ENCODE measurements around the gene WWP2.

Gene WWP2

DNA sequence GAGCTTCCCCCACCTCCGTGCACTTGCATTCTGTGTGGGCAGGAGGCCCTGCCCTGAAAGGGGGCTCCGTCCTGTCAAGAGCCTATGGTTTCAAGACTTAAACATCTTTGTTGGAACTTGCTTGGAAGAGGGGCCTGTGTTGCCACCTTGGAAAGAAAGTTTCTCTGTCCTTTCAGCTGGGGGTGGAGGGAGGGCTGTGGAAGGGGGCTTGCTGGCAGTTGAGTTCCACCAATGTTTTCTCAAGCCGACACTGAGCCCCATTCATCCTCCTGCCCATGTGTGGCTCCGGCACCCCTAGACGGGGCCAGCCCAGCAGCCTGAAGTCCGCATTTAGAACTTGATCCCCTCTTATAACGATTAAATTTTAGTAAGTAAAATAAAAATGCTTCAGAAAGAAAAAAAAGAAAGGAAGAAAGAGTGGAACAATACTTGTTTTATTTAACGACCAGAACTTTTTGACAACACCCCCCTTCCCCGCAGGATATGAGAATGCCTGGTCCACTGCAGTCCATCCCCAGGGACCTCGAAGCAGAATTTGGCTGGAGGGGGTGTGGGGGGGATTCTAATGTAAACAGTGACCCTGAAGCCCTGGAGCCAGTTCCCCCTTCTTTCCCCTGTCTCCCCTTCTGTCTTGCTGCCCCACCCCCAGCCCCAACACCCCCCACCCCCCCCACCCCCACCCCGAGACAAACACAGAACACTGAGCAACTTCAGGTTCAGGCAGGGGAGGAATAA, 162.1 kb downstream of the WWP2 start:
- DNase-seq (ENCODE audit: low read depth in 2 of 2) = no peak

DNA sequence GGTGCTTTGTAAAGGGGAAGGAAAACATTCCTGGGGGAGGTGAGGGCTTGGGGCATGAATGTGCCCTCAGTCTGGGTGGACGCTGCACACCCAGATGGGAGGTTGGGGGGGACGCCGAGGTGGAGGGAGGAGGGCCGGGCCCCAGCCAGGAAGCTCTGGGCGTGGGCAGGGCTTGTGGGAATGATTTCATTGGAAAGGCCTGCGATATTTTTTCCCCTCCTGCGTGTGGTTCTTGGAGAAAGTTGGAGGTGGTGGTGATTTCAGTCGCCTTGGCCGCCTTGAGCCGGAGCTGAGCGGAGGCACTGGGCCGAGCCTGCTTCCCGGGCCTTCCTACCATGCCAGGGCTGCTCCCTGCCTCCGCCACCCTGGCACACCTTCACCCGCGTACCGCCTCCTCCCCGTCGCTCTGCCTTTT, 162.7 kb downstream of the WWP2 start:
- TF ChIP-seq, protein P1, sequence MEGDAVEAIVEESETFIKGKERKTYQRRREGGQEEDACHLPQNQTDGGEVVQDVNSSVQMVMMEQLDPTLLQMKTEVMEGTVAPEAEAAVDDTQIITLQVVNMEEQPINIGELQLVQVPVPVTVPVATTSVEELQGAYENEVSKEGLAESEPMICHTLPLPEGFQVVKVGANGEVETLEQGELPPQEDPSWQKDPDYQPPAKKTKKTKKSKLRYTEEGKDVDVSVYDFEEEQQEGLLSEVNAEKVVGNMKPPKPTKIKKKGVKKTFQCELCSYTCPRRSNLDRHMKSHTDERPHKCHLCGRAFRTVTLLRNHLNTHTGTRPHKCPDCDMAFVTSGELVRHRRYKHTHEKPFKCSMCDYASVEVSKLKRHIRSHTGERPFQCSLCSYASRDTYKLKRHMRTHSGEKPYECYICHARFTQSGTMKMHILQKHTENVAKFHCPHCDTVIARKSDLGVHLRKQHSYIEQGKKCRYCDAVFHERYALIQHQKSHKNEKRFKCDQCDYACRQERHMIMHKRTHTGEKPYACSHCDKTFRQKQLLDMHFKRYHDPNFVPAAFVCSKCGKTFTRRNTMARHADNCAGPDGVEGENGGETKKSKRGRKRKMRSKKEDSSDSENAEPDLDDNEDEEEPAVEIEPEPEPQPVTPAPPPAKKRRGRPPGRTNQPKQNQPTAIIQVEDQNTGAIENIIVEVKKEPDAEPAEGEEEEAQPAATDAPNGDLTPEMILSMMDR (IDR thresholded peaks at IDR 0.05; ENCODE audit: low read depth, low read length) = no peak
- peak overlapping the region in 1 of 2 donors; percentile 39 for H3K4me3 ChIP-seq (replicated peaks in 1 of 2; ENCODE audit: low read depth in 2 of 2, low read length in 2 of 2)
- DNase-seq (ENCODE audit: low read depth in 2 of 2) = peak; percentile 90 to 91

More for the DNA sequence above, 162.1 kb downstream of the WWP2 start:
- TF ChIP-seq, protein P1 (IDR thresholded peaks at IDR 0.05; ENCODE audit: low read depth, low read length) = no peak
- H3K4me3 ChIP-seq (replicated peaks in 1 of 2; ENCODE audit: low read depth in 2 of 2, low read length in 2 of 2) = no peak overlapping the region

DNA sequence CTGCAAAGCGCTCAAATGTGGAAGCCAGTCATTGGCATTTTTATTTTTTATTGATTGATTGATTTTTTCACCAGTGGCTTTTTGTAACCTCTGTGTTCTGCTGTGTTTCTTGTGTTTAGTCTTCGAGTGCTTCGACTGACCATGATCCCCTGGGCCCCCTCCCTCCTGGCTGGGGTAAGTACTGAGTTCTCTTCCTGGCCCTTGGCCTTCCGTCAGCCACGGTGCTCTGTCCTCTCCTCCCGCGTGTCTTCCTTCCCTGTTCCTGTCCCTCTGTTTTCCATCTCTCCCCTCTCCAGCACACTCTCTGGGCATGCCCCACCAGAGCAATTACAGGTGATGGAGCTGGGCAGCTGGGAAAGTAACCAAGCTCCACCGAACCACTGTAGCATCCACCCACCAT, 163.2 kb downstream of the WWP2 start:
- DNase-seq (ENCODE audit: low read depth in 2 of 2) = no peak
- peak overlapping the region in 1 of 2 donors; percentile 41 for H3K4me3 ChIP-seq (replicated peaks in 1 of 2; ENCODE audit: low read depth in 2 of 2, low read length in 2 of 2)
- TF ChIP-seq, protein P1 (IDR thresholded peaks at IDR 0.05; ENCODE audit: low read depth, low read length) = no peak

DNA sequence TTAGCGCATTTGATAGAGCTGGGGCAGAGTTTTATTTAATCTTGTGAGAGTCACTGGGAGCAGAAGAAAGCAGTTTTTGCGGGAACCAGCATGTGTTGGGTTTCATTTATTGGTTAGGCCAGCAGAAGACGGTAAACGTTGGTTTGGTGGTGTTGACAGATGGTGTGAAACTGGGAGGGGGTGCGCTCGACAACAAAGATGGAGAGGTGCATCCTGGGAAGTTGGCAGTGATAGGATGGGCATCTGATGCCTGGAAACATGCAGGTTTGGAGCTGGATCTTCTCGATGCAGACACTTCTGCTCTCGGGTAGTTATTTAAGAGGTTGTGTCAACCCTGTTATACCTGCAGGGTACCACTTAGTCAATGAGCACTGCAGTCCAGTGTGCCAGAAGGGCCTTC, 164.1 kb downstream of the WWP2 start:
- DNase-seq (ENCODE audit: low read depth in 2 of 2) = no peak
- no peak overlapping the region for H3K4me3 ChIP-seq (replicated peaks in 1 of 2; ENCODE audit: low read depth in 2 of 2, low read length in 2 of 2)
- TF ChIP-seq, protein P1 (IDR thresholded peaks at IDR 0.05; ENCODE audit: low read depth, low read length) = no peak

DNA sequence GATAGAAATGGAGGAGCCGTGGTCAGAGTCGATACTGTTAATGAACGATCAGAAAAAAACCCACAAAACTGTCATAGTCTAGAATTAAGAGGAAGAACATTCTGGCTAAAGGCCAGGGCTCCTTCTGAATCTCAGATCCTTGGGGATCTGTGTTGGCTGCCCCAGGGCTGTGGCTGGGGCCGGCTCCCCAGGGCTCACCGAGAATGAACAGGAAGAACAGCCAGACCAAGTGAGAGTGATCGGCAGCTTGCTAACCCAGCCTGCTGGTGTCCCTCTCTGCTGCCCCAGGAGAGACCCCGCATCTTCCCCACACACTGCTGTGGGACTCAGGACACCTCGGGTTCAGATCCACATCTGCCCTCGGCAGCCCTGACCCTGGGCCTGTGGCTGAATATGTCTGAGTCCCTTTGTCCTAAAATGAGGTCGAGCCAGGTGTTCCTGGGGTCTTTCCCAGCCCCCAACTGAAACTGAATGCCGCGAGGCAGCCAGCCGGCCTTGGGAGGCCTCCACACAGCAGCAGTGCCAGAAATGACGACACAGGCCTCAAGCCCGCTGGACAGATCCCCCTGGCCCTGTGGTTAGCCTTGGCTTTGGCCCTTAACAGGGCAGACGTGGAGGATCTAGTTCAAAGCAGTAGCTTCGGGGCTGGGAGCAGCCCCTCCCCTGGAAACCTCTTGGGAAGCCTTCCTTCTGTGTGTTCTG, 165.1 kb downstream of the WWP2 start:
- TF ChIP-seq, protein P1 (IDR thresholded peaks at IDR 0.05; ENCODE audit: low read depth, low read length) = no peak
- no peak overlapping the region for H3K4me3 ChIP-seq (replicated peaks in 1 of 2; ENCODE audit: low read depth in 2 of 2, low read length in 2 of 2)
- DNase-seq (ENCODE audit: low read depth in 2 of 2) = peak; percentile 77 to 90

DNA sequence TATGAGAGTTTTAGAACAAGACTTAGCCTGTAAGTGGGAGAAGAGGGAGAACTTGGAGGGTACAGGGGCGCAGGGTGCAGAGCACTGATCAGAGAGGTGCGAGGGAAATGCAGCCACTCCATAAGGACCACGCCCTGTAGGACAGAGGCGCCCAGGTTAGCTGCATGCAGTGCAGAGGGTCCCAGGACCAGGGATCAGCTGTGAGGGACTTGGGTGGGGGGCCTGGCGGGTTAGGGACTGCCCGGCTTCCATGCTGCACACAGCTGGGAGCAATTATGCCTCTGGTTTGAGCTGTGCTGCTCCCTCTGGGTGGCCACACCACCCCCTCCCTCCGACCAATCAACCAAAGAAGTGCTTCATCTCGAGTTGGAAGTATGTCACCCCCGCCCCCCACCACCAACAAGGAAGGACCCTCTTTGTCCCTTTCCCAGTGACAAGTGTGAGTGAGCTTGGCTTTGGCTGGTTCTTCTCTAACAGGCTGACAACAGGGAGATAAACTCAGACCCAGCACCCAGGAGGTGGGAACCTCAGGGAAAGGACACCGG, 166.8 kb downstream of the WWP2 start:
- H3K4me3 ChIP-seq (replicated peaks in 1 of 2; ENCODE audit: low read depth in 2 of 2, low read length in 2 of 2) = no peak overlapping the region
- DNase-seq (ENCODE audit: low read depth in 2 of 2) = no peak
- TF ChIP-seq, protein P1 (IDR thresholded peaks at IDR 0.05; ENCODE audit: low read depth, low read length) = no peak
